GM12874 (cell line): ENCODE results near the gene BRINP3.

Experiments used
- CTCF ChIP-seq: IDR thresholded peaks from 2 replicates; pipeline ENCODE4 v1.5.1; 2011; ENCODE audit warnings: low read depth, mild to moderate bottlenecking, control low read depth, low read length, moderate library complexity; ENCODE audit not compliant: insufficient read depth

BRINP3 gene

DNA sequence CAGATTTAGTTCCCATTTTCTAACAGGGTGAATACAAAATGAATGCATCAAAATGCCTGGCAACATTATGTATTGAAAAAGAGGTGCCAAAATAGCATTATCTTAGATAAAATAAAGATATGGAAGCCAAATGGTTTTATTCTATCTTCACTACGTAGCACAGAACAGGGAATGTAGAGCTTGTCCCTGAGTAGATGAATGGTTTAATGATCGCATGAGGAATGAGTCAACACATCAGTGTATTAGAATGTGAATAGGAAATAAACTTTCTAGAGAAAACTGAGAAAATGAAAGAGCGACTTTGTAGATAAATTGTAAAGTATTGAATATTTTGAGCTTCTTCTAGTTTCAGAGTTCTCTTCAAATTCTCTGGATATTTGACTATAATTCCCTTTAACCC, 74.3 kb downstream of the BRINP3 start:
- TF ChIP-seq CTCF: no peak

- no peak for TF ChIP-seq CTCF
Observed at GRCh38 chr1:190399233-190399632, 78.4 kb downstream of the BRINP3 start.

- no peak for TF ChIP-seq CTCF
Observed at GRCh38 chr1:190391582-190391981, 86.1 kb downstream of the BRINP3 start.

- TF ChIP-seq CTCF: no peak
Observed at GRCh38 chr1:190377991-190378390, 99.7 kb downstream of the BRINP3 start.

- no peak for TF ChIP-seq CTCF
Observed at GRCh38 chr1:190377294-190377693, 100.4 kb downstream of the BRINP3 start.

GRCh38 chr1:190376044-190376443, 101.6 kb downstream of the BRINP3 start:
- TF ChIP-seq CTCF: no peak

- peak; percentile 56 for TF ChIP-seq CTCF
Observed at GRCh38 chr1:190373705-190374336, 103.8 kb downstream of the BRINP3 start.
